Activated naive CD8-positive, alpha-beta T cell treated with anti-CD3 and anti-CD28 coated beads, Interleukin-2, amount 50 U/mL, for 24 hours (primary cell): ENCODE results near the gene TMEM14A.
"Not testable (repeated sequence)": the region's sequence is repeated elsewhere in the genome, so short reads cannot be mapped to it uniquely, and the experiment has no call there.

Experiments used
- ATAC-seq: fragments of 150-1000 bp; cut with Tn5 transposase; one replicate; pipeline ENCODE4 v1.10.0; 2021
- DNase-seq: peaks from one replicate; pipeline ENCODE4 v3.0.0; 2021
- H3K27ac Mint-ChIP-seq: one replicate; pipeline ENCODE4 v1.8.0; 2021; ENCODE audit warnings: mild to moderate bottlenecking, mixed read lengths
- H3K27me3 Mint-ChIP-seq: one replicate; pipeline ENCODE4 v1.8.0; 2021; ENCODE audit warnings: mixed read lengths
- H3K36me3 Mint-ChIP-seq: one replicate; pipeline ENCODE4 v1.8.0; 2021; ENCODE audit warnings: low read depth, mixed read lengths
- H3K4me1 Mint-ChIP-seq: one replicate; pipeline ENCODE4 v1.8.0; 2021; ENCODE audit warnings: mixed read lengths
- H3K4me3 Mint-ChIP-seq: one replicate; pipeline ENCODE4 v1.8.0; 2021; ENCODE audit warnings: mild to moderate bottlenecking, moderate library complexity, mixed read lengths
- H3K9me3 Mint-ChIP-seq: one replicate; pipeline ENCODE4 v1.8.0; 2021; ENCODE audit warnings: mixed read lengths

Gene TMEM14A

DNA sequence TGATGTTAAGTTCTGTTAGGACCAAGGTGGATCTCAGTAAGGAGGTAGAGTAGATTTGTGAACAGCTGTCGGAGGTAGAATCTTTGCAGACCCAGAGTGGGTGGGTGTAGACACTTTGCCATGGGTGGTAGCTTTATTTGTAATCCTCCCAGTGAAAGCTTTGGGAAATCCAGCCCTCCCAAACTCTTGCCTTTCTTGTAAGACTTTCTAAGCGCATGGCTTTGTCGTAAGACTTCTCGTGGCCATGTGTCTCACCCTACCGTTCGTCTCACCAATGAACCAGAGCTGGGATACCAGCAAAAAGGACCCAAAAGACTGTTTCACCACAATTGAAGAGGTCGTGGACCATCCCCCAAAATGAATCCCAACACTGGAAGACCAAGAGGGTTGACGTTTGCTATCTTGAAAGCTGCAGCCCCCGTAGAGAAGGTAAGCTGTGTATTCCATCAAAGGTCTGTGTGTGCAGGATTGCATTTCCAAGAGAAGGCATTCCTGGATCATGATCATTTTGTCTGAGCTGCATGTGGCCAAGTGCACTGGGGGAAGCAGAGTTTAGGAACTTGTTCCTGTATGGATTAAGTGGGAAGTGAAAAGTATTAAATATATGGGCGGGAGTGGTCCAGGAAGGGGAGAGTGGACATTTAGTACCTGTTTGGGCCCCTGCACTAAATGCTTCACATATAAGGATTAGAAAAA lies 5.8 kb upstream of the TMEM14A start:
- no peak overlapping the region for H3K4me3 Mint-ChIP-seq
- H3K36me3 Mint-ChIP-seq: no peaks in the 10 kb centered on the region
- no peak for ATAC-seq
- no peaks in the 10 kb centered on the region for H3K9me3 Mint-ChIP-seq
- no peak for DNase-seq
- H3K27me3 Mint-ChIP-seq: peaks cover 2% of the 10 kb centered on the region
- no peak overlapping the region for H3K27ac Mint-ChIP-seq
- H3K4me1 Mint-ChIP-seq: peaks cover 9% of the 10 kb centered on the region

DNA sequence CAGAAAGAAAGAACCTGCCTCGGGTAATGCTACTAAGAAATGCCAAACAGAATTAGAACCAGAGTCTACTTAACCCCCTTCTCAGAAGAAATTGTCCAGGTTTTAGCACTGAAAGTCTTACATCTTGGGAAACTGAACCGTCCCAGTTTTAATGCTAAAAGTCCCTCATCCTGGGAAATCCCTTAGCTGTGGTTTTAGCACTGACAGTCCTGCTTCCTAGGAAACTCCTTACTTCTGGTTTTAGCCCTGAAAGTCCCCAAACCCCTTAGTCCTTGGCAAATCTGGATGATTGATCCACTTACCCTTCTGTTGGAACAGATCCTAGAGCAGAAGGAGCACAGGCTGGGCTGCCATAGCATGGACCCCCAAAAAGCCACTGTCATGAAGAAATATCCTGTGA lies 4.8 kb upstream of the TMEM14A start:
- DNase-seq: no peak
- Mint-ChIP-seq H3K27ac (no peak overlapping the region), H3K36me3 (no peaks in the 10 kb centered on the region), H3K9me3 (no peaks in the 10 kb centered on the region), H3K27me3 (peaks cover 2% of the 10 kb centered on the region), H3K4me3 (no peak overlapping the region), H3K4me1 (peaks cover 14% of the 10 kb centered on the region)
- no peak for ATAC-seq

DNA sequence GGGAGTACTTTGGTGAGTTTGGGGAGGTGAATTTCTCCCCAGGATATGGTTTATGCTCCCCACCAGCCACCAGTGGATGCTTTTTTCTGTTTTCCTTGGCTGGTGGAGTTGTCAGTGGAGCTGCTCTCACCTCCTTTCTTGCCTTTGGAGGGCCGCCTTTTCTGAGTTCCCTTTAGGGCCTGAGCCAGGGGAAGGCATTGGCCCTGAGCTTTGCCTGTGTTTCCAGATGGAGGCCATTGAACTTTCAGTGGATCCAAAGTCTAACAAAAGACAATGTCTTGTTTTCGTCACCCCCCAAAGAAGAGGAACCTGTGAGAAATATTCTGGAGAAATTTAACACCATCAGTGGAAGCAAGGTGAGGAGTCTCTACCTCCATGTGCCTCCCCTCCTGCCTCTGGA lies 4.4 kb upstream of the TMEM14A start:
- Mint-ChIP-seq H3K9me3 (no peaks in the 10 kb centered on the region), H3K27ac (no peak overlapping the region), H3K27me3 (peaks cover 2% of the 10 kb centered on the region), H3K4me1 (peaks cover 17% of the 10 kb centered on the region), H3K36me3 (no peaks in the 10 kb centered on the region), H3K4me3 (no peak overlapping the region)
- no peak for ATAC-seq
- no peak for DNase-seq

DNA sequence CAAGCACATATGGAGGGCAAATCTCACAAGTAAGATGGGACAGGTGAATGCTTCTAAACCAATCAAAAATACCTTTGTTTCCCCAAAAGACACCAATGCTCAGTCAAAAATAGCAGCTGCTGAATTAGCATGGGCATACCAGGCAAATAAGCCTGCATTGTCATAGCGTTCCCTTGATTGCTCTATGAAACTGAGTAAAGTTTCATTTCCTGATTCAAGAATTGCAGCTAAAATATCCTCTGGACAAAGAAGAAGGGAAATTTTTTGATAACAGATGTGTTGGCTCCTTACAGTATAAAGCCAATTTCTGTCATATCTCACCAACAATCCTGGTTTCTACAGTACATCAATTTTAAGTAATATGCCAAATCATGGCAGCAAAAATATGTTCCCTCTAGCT lies 3.3 kb upstream of the TMEM14A start:
- Mint-ChIP-seq H3K27ac (no peak overlapping the region), H3K9me3 (no peaks in the 10 kb centered on the region)
- no peak for ATAC-seq

DNA sequence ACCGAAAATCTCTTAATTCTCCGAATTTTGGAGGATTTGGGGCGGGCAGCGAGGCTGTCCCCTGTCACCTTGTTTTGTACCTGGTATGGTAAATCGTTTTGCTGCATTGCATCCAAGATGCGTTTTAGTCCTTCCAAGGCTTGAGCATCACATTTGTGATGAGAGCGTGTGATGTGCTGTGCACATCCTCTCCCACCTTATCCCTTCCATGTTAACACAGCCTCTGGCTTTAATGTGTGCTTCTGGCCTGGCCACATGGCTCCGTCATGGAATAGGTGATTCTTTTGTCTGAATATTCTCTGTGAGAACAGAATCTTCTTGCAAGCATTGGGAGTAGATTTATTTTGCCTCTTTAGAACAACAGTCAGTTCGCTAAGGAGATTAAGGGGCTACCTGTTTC lies 763 bp downstream of the TMEM14A start:
- Mint-ChIP-seq H3K27me3 (no peaks in the 10 kb centered on the region), H3K9me3 (no peaks in the 10 kb centered on the region), H3K4me1 (peaks cover 37% of the 10 kb centered on the region), H3K27ac (no peak overlapping the region), H3K36me3 (peaks cover 7% of the 10 kb centered on the region), H3K4me3 (peak overlapping the region; percentile 81)
- ATAC-seq (no peak), DNase-seq (no peak)

More for the DNA sequence above, 3.3 kb upstream of the TMEM14A start:
- no peak for DNase-seq
- peaks cover 2% of the 10 kb centered on the region for H3K27me3 Mint-ChIP-seq
- no peaks in the 10 kb centered on the region for H3K36me3 Mint-ChIP-seq
- H3K4me1 Mint-ChIP-seq: peaks cover 28% of the 10 kb centered on the region
- no peak overlapping the region for H3K4me3 Mint-ChIP-seq

DNA sequence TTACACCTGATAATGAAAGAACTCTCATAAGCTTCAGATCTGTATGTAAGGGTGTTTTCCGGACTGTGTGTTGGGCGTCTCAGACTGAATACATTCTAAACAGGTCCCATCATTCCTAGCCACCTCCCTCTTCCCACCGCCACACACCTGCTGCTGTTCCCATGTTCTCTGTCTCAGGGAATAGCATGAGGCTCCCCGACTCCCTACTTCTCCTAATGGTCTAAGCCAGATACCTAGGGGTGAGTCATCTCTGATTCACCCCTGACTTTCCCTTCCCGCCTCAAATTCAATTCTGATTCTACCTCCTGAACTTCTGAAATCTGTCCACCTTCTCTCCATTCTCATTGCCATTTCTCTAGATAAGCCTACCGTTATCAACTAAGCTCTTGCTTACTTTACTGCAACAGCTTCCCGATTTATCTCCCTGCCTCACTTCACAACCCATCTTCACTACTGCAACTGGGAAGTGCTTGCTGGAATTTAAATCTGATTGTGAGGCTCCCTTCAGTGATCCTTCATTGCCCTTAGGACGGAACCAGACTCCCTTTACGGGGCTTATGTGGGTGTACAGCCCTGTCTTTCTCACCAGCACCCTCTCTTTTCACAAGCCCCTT lies 1.6 kb downstream of the TMEM14A start:
- Mint-ChIP-seq H3K4me1 (peaks cover 34% of the 10 kb centered on the region), H3K27ac (no peak overlapping the region), H3K4me3 (peak overlapping the region; percentile 31), H3K9me3 (no peaks in the 10 kb centered on the region), H3K27me3 (no peaks in the 10 kb centered on the region), H3K36me3 (peaks cover 7% of the 10 kb centered on the region)
- DNase-seq: no peak
- ATAC-seq: no peak

DNA sequence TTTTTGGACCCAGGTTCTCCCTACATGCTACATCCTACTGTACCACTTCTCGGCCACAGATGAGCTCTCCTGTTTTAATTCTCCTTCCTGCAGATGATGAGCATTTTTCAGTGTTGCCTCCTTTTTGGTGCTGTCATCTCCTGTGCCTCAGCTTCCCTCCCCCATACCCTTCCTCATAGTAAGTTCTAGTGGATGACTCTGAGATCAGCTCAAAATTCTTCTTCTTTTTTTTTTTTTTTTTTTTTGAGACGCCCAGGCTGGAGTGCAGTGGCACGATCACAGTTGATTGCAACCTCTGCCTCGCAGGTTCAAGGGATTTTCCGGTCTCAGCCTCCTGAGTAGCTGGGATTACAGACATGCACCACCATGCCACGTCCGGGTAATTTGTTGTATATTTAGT lies 3.8 kb downstream of the TMEM14A start:
- ATAC-seq (no peak), DNase-seq (no peak)
- Mint-ChIP-seq H3K4me1 (peaks cover 34% of the 10 kb centered on the region), H3K4me3 (no peak overlapping the region), H3K36me3 (peaks cover 14% of the 10 kb centered on the region), H3K27me3 (no peaks in the 10 kb centered on the region), H3K9me3 (no peaks in the 10 kb centered on the region), H3K27ac (no peak overlapping the region)

DNA sequence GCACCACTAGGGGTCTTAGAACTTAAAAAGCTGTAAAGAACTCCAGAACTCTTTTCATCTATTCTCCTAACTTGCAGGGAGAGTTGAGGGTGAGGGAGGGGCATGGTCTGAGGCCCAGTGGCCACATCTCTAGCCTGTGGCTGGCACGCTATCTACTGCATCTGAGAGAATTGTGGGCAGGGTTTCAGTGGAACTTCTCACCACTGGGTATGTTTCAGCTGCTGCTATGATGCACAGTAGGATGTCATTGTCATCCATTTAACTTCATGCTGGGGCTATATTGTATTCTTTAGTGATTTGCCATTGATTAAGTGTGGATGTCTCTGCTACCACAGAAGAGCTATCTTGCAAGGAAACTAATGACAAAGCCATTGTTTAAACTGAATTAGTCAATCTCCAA lies 4.5 kb downstream of the TMEM14A start:
- H3K9me3 Mint-ChIP-seq: no peaks in the 10 kb centered on the region
- H3K4me3 Mint-ChIP-seq: no peak overlapping the region
- H3K36me3 Mint-ChIP-seq: peaks cover 14% of the 10 kb centered on the region
- DNase-seq (no peak), ATAC-seq (no peak)
- peaks cover 30% of the 10 kb centered on the region for H3K4me1 Mint-ChIP-seq
- no peaks in the 10 kb centered on the region for H3K27me3 Mint-ChIP-seq
- H3K27ac Mint-ChIP-seq: no peak overlapping the region

DNA sequence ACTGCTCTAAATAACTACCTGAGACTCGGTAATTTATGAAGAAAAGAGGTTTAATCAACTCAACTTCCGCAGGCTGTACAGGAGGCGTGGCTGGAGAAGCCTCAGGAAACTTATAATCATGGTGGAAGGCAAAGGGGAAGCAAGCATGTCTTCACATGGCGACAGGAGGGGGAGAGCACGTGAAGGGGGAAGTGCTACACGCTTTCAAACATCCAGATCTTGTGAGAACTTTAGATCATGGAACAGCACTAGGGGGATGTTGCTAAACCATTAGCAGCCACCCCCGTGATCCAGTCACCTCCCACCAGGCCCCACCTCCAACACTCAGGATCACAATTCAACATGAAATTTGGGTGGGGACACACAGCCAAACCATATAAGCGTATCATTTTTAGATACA lies 5.7 kb downstream of the TMEM14A start:
- Mint-ChIP-seq H3K36me3 (peaks cover 16% of the 10 kb centered on the region), H3K4me1 (peaks cover 21% of the 10 kb centered on the region)
- not testable (repeated sequence) for H3K27me3 Mint-ChIP-seq, H3K27ac Mint-ChIP-seq, ATAC-seq, H3K4me3 Mint-ChIP-seq, DNase-seq, H3K9me3 Mint-ChIP-seq

DNA sequence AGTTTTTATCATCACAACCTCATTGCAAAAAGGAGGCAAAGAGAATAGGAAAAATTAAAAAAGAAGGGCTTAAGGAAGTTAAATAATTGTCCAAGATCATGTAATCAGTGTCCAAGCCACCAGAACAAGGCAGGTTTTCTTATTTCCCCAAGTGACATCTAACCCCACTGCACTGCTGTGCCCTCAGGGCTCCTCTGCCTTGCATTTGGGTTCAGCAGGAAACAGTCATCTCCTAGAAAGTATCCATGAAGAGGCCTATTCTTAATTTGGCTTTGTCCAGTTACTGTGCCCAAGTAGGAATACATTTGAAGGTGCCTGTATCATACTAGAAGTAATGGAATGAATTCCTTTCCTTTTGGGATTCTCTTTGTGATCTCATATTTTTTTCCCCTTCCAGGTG lies 10.5 kb downstream of the TMEM14A start:
- ATAC-seq: no peak
- Mint-ChIP-seq H3K4me3 (no peak overlapping the region), H3K36me3 (peaks cover 20% of the 10 kb centered on the region)

DNA sequence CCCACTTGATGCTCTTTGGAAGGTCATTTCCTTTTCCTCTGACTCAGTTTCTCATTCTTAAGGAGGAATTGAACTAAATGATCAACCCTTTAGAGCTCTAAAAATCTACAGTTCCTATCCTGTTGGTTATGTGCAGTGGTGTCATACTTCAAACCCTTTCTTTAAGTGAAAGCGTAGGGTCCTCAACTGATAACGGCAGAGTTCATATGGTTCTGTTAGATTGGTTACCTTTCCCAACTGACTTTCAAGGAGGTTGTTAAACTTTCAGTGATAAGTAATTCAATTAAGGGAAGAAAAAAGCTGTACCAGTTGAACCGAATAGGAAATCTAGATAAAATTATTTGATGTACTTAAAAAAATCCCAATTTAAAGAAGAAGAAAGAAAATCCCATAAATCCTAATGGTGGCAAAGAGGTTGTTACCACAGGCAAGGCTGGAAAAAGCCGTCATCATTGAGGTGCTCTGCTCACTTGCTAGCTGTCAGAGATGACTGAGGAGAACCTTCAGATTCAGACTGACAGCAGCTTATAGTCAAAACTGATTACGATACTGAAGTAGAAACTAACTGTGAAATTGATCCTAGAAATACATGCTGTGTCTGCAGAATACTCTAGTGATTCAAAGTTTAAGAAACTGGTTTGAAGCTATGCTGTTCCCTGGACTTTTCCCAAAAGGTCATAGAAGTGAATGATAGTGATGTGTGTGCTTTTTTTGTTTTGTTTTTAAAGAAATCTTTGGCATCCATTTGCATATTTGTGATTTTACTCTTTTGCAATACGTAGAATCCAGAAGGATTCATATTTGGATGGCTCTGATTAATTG lies 16.2 kb downstream of the TMEM14A start:
- no peak overlapping the region for H3K4me3 Mint-ChIP-seq
- no peaks in the 10 kb centered on the region for H3K27me3 Mint-ChIP-seq
- peaks cover 11% of the 10 kb centered on the region for H3K36me3 Mint-ChIP-seq
- no peak overlapping the region for H3K27ac Mint-ChIP-seq
- DNase-seq (no peak), ATAC-seq (no peak)
- no peaks in the 10 kb centered on the region for H3K9me3 Mint-ChIP-seq
- H3K4me1 Mint-ChIP-seq: peaks cover 3% of the 10 kb centered on the region

More for the DNA sequence above, 10.5 kb downstream of the TMEM14A start:
- Mint-ChIP-seq H3K4me1 (peaks cover 3% of the 10 kb centered on the region), H3K9me3 (no peaks in the 10 kb centered on the region), H3K27ac (no peak overlapping the region), H3K27me3 (no peaks in the 10 kb centered on the region)
- no peak for DNase-seq

DNA sequence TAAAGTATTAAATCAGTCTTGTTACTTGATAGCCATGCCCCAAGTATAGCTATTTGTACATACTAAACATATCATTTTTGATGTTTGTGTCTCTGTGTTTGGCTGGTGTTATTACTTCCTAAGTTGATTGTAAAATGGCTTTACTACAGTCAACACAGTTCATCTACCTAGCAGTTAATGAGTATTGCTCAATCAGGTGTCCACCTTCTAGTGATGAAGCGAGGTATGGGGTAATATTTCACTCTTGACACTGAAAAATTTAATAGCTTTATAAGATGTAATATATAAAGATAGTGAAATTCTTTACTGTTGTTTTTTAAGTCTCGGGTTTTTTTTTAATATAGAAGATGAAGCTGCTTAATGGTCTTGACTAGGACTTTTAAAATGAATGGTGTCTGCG lies 18.9 kb downstream of the TMEM14A start:
- H3K36me3 Mint-ChIP-seq: peaks cover 4% of the 10 kb centered on the region
- DNase-seq: no peak
- H3K27me3 Mint-ChIP-seq: no peaks in the 10 kb centered on the region
- no peak overlapping the region for H3K27ac Mint-ChIP-seq
- H3K4me3 Mint-ChIP-seq: no peak overlapping the region
- peaks cover 3% of the 10 kb centered on the region for H3K4me1 Mint-ChIP-seq
- ATAC-seq: no peak
- peaks cover 2% of the 10 kb centered on the region for H3K9me3 Mint-ChIP-seq

DNA sequence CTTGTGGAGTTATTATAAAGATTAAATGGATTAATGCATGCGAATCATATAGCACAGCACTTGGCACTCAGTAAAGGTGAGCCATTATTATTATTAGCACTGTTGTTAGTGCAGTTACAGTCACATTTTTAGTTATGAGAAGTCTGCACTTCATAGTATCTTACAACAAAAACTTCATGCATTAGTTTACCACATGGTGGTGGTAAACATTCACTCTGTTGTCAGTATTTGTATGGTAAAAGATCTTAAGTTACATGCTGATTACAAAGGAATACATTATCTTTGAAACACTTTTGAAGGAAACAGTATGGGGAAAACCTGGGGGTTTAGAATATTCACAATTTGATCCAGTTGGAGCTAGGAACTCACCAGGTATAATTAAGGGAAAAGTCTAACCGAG lies 20.8 kb downstream of the TMEM14A start:
- Mint-ChIP-seq H3K4me3 (no peak overlapping the region), H3K9me3 (peaks cover 2% of the 10 kb centered on the region)
- no peak for DNase-seq

DNA sequence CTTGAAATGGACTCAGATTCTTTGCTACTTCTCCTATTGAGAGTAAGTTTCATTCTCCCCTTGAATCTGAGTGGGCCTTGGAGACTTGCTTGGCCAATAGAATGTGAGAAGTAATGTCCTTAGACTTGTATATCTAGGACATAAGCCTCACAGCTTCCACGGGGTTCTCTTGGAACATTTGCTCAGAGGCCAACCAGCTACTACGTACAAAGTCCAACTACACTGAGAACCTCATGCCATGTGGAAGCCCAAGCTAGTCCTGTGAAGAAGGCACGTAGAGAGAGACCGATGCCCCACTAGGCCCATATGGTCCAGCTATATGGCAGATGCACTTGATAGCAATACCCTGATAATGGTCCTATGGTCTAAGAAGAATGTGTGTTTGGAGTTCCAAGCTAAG lies 22.9 kb downstream of the TMEM14A start:
- no peak for DNase-seq
- Mint-ChIP-seq H3K27ac (no peak overlapping the region), H3K9me3 (peaks cover 2% of the 10 kb centered on the region), H3K36me3 (no peaks in the 10 kb centered on the region), H3K27me3 (peaks cover 6% of the 10 kb centered on the region), H3K4me3 (no peak overlapping the region), H3K4me1 (no peaks in the 10 kb centered on the region)
- ATAC-seq: no peak

More for the DNA sequence above, 20.8 kb downstream of the TMEM14A start:
- peaks cover 3% of the 10 kb centered on the region for H3K27me3 Mint-ChIP-seq
- no peak for ATAC-seq
- peaks cover 2% of the 10 kb centered on the region for H3K36me3 Mint-ChIP-seq
- no peak overlapping the region for H3K27ac Mint-ChIP-seq
- no peaks in the 10 kb centered on the region for H3K4me1 Mint-ChIP-seq

DNA sequence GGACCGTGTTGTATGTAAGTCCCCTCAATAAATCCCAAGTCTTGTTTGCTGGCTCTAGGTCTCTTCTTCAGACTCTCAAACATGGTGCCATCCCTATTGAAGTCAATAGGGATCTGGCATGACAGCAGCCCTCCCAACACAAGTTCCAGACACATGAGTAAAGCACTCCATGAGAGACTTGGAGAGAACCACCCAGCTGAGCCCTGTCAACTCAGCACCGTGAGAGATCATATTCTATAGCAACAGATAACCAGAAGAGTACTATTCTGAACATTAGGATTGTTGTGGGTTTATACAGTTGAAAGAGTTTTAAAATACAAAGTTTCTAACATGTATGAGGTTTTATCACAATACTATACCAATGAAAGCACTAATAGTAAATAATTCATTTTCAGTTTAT lies 23.5 kb downstream of the TMEM14A start:
- Mint-ChIP-seq H3K4me3 (no peak overlapping the region), H3K27me3 (peaks cover 6% of the 10 kb centered on the region), H3K9me3 (peaks cover 2% of the 10 kb centered on the region), H3K36me3 (no peaks in the 10 kb centered on the region), H3K4me1 (no peaks in the 10 kb centered on the region), H3K27ac (no peak overlapping the region)
- no peak for ATAC-seq
- DNase-seq: no peak
